DND-41 (cell line): ENCODE measurements around the gene CLMN.

Experiments used
- ATAC-seq: fragments of 200-7000 bp; cut with Tn5 transposase; 3 replicates; pipeline ENCODE4 v1.9.1; 2021; ENCODE audit warnings: low read depth; ENCODE audit not compliant: insufficient read depth
- DNase-seq: peaks from one replicate; pipeline ENCODE4 v3.0.0-alpha.2; 2020
- H2AFZ ChIP-seq: 2 replicates; pipeline ENCODE4 v1.6.0; 2012; ENCODE audit warnings: low read depth, low read length
- H3K27ac ChIP-seq: 2 replicates; pipeline ENCODE4 v1.5.1; 2012; ENCODE audit warnings: low read length, inconsistent platforms
- H3K27me3 ChIP-seq: fragments of 200-600 bp; sonication (generic); 2 replicates; pipeline ENCODE4 v1.6.0; 2012; ENCODE audit warnings: low read length, mild to moderate bottlenecking, inconsistent platforms; ENCODE audit not compliant: insufficient read depth, poor library complexity
- H3K36me3 ChIP-seq: 2 replicates; pipeline ENCODE4 v1.5.1; 2012; ENCODE audit warnings: low read length, inconsistent platforms; ENCODE audit not compliant: insufficient read depth
- H3K4me1 ChIP-seq: 2 replicates; pipeline ENCODE4 v1.5.1; 2012; ENCODE audit warnings: mild to moderate bottlenecking, low read length; ENCODE audit not compliant: insufficient read depth
- H3K4me2 ChIP-seq: 2 replicates; pipeline ENCODE4 v1.6.0; 2012; ENCODE audit warnings: mild to moderate bottlenecking, moderate library complexity, low read length, inconsistent platforms; ENCODE audit not compliant: insufficient read depth
- H3K4me3 ChIP-seq, 2 experiments: fragments of 200-600 bp in 1 of 2; shearing (Covaris generic) in 1 of 2; 2 replicates each; pipeline ENCODE4 v1.5.1; 2012 to 2016; ENCODE audit warnings: inconsistent platforms in 2 of 2, low read length in 2 of 2, mild to moderate bottlenecking in 2 of 2, low read depth in 1 of 2, moderate library complexity in 1 of 2
- H3K79me2 ChIP-seq: 2 replicates; pipeline ENCODE4 v1.6.0; 2012; ENCODE audit warnings: low read length, inconsistent platforms; ENCODE audit not compliant: insufficient read depth
- H3K9ac ChIP-seq: 2 replicates; pipeline ENCODE4 v1.6.0; 2012; ENCODE audit warnings: low read depth, mild to moderate bottlenecking, inconsistent platforms, low read length, moderate library complexity
- H3K9me3 ChIP-seq: 2 replicates; pipeline ENCODE4 v1.5.1; 2012; ENCODE audit warnings: low read length, moderate library complexity, mild to moderate bottlenecking, inconsistent platforms; ENCODE audit not compliant: insufficient read depth, severe bottlenecking
- H4K20me1 ChIP-seq: 2 replicates; pipeline ENCODE4 v1.6.0; 2012; ENCODE audit warnings: low read length; ENCODE audit not compliant: insufficient read depth
- EZH2 ChIP-seq: IDR thresholded peaks from 3 replicates; pipeline ENCODE4 v1.6.1; 2012; ENCODE audit warnings: borderline replicate concordance, low read depth, mild to moderate bottlenecking, moderate library complexity, low read length, inconsistent platforms; ENCODE audit not compliant: severe bottlenecking
- TF ChIP-seq, protein P1 (sequence below): IDR thresholded peaks from 2 replicates; pipeline ENCODE4 v1.5.1; 2012; ENCODE audit warnings: borderline replicate concordance, low read length, moderate library complexity, mild to moderate bottlenecking; ENCODE audit not compliant: poor library complexity, severe bottlenecking; ENCODE audit errors: extremely low read depth

The CLMN gene

DNA sequence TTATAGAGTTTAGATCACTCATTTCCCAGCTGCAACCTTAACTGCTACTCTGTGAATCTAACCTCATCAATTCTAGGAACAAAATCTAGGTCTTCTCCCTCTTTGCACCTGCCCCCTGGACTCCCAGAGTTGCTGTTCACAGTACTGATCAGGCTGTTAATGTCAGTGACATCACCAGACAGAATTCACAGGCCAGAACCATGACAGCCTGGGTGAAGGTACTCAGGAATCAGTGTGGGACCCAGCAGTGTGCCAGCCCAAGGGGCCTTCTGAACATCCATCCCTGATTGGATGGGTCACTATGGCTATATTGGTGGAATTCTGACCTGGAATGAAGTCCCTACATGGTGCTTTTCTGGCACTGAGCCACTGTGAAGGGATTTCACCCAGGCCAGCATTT, 72.8 kb downstream of the CLMN start:
- Histone ChIP-seq H3K4me1 (no peaks in the 10 kb centered on the region), H3K79me2 (no peaks in the 10 kb centered on the region), H3K9me3 (no peaks in the 10 kb centered on the region), H3K4me2 (no peak overlapping the region), H3K4me3 (no peak overlapping the region), H3K27ac (no peak overlapping the region), H3K9ac (no peak overlapping the region), H2AFZ (no peak overlapping the region), H3K27me3 (no peaks in the 10 kb centered on the region), H4K20me1 (no peaks in the 10 kb centered on the region), H3K36me3 (no peaks in the 10 kb centered on the region)
- ATAC-seq (peak; percentile 39; the same call in 1 of the 3 replicates), DNase-seq (no peak)
- TF ChIP-seq, protein P1, sequence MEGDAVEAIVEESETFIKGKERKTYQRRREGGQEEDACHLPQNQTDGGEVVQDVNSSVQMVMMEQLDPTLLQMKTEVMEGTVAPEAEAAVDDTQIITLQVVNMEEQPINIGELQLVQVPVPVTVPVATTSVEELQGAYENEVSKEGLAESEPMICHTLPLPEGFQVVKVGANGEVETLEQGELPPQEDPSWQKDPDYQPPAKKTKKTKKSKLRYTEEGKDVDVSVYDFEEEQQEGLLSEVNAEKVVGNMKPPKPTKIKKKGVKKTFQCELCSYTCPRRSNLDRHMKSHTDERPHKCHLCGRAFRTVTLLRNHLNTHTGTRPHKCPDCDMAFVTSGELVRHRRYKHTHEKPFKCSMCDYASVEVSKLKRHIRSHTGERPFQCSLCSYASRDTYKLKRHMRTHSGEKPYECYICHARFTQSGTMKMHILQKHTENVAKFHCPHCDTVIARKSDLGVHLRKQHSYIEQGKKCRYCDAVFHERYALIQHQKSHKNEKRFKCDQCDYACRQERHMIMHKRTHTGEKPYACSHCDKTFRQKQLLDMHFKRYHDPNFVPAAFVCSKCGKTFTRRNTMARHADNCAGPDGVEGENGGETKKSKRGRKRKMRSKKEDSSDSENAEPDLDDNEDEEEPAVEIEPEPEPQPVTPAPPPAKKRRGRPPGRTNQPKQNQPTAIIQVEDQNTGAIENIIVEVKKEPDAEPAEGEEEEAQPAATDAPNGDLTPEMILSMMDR, result no peak
- no peak for TF ChIP-seq EZH2

DNA sequence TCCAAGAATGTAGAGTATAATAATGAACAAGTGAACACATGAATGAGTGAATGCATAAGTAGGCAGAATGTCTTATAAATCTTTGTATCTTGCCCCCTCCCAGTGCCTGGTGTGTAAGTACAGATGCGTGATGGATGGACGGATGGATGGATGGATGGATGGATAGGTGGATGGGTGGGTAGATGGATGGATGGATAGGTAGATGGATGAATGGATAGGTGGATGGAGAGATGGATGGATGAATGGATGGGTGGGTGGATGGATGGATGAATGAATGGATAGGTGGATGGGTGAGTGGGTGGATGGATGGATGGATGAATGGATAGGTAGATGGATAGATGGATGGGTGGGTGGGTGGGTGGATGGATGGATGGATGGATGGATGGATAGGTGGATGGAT, 74.4 kb downstream of the CLMN start:
- Histone ChIP-seq H4K20me1 (no peaks in the 10 kb centered on the region), H3K27me3 (no peaks in the 10 kb centered on the region), H3K79me2 (no peaks in the 10 kb centered on the region), H3K36me3 (no peaks in the 10 kb centered on the region), H3K4me2 (no peak overlapping the region), H3K4me3 (no peak overlapping the region), H2AFZ (no peak overlapping the region), H3K9ac (no peak overlapping the region), H3K9me3 (no peaks in the 10 kb centered on the region), H3K27ac (no peak overlapping the region), H3K4me1 (no peaks in the 10 kb centered on the region)
- DNase-seq (no peak), ATAC-seq (no peak)
- TF ChIP-seq, protein P1, result no peak
- TF ChIP-seq EZH2, result no peak

DNA sequence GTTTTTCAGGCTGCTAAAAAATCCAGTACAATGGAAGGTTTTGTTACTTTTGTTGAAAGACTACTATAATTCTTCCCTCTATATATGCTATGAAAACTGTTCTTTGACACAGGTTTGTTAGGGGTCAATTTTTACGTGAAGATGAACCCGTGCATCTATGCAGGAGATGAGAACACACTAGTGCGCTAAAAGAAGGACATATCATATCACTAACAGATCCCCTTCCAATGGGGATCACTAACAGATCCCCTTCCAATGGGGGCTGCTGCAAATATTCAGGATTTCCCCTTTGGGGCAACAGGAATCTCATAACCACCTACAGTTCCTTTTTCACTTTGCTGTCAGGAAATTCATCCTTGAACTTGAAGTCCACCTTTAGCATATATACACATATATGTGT, 75.1 kb downstream of the CLMN start:
- no peak for ATAC-seq
- no peak overlapping the region for H3K4me3 ChIP-seq
- no peaks in the 10 kb centered on the region for H3K27me3 ChIP-seq
- no peak overlapping the region for H2AFZ ChIP-seq
- H3K4me2 ChIP-seq, result no peak overlapping the region
- H3K36me3 ChIP-seq, result no peaks in the 10 kb centered on the region
- no peaks in the 10 kb centered on the region for H3K79me2 ChIP-seq
- no peaks in the 10 kb centered on the region for H3K4me1 ChIP-seq
- no peak overlapping the region for H3K27ac ChIP-seq
- no peaks in the 10 kb centered on the region for H3K9me3 ChIP-seq
- no peak for DNase-seq
- no peaks in the 10 kb centered on the region for H4K20me1 ChIP-seq
- TF ChIP-seq, protein P1, result no peak
- no peak for TF ChIP-seq EZH2
- no peak overlapping the region for H3K9ac ChIP-seq

DNA sequence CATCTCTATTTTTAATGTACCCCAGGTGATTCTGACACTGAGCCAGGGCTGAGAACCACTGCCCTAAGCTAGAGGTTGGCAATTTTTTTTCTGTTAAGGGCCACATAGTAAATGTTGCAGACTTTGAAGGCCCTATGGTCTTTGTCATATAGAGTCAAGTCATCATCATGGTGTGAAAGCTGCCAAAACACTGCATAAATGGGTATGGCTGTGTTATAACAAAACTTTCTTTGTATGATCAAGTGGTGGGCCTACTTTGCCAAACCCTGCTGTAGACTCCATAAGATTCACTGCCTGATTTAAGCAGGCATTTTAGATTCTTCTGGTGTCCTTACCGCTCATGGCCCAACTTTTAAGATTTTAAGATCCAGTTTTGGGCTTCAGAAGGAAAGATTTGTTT, 76.8 kb downstream of the CLMN start:
- H3K9me3 ChIP-seq, result no peaks in the 10 kb centered on the region
- H4K20me1 ChIP-seq, result no peaks in the 10 kb centered on the region
- no peak overlapping the region for H3K4me2 ChIP-seq
- no peaks in the 10 kb centered on the region for H3K79me2 ChIP-seq
- TF ChIP-seq EZH2, result no peak
- TF ChIP-seq, protein P1, result no peak
- H3K36me3 ChIP-seq, result no peaks in the 10 kb centered on the region
- no peaks in the 10 kb centered on the region for H3K27me3 ChIP-seq
- H2AFZ ChIP-seq, result no peak overlapping the region
- H3K4me3 ChIP-seq, result no peak overlapping the region
- no peak for DNase-seq
- no peak for ATAC-seq
- H3K27ac ChIP-seq, result no peak overlapping the region
- H3K4me1 ChIP-seq, result no peaks in the 10 kb centered on the region
- H3K9ac ChIP-seq, result no peak overlapping the region
